ENCODE data around the gene TULP1.
A peak's percentile ranks its signal among the peaks of the same experiment; 100 is the strongest.

The TULP1 gene

DNA sequence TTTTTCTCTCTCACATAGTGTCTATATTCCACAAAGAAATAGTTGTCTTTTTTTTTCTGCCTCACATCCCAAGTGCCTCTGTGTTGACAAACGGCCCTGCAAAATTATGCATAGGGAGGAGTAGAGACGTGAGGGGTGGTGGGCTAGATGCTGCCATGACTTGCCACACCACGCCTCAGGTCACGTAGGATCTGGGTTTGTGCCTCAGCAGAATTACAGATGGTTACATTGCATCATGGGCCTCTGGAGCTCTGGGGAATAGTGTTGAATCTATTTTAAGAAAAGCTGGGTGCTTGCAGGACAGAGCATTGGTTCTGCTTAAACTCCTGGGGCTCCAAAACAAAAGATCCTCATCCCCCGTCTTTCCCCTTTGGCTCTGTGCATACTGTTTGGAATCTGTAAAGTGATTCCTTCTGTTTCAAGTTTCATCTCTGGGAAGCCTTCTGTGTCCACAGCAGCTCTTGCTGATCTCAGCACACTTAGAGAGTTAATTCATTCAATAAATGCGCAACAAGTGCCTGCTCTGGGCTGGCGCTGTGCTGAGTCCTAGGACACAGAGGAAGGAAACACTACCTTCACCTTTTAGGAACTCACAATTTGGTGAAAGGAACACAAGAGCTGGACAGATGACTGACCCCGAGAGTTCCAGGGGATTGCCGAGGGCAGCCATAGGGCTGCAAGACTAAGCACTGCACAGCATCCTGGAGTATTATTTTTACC is 58.1 kb downstream of the TULP1 start:
- DNase-seq: no peak

DNA sequence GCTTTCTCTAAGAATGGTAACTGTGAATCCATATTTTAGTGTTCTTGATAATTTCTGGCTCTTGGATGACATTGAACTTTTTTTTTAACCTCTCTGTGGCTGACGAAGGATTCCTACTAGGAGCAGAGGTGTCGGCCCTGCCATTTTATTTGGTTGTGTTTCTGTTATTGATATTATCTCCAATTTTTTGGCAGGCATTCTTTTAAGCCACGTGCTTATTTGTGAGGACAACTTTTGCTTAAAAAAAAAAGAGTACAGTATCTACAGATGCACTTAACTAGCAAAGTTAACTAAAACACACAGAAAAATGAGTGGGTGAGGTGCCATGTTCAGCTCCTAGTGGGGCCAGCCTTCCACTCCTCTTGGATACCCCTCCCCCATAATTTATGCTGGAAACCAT is 59.5 kb downstream of the TULP1 start:
- no peak for DNase-seq

DNA sequence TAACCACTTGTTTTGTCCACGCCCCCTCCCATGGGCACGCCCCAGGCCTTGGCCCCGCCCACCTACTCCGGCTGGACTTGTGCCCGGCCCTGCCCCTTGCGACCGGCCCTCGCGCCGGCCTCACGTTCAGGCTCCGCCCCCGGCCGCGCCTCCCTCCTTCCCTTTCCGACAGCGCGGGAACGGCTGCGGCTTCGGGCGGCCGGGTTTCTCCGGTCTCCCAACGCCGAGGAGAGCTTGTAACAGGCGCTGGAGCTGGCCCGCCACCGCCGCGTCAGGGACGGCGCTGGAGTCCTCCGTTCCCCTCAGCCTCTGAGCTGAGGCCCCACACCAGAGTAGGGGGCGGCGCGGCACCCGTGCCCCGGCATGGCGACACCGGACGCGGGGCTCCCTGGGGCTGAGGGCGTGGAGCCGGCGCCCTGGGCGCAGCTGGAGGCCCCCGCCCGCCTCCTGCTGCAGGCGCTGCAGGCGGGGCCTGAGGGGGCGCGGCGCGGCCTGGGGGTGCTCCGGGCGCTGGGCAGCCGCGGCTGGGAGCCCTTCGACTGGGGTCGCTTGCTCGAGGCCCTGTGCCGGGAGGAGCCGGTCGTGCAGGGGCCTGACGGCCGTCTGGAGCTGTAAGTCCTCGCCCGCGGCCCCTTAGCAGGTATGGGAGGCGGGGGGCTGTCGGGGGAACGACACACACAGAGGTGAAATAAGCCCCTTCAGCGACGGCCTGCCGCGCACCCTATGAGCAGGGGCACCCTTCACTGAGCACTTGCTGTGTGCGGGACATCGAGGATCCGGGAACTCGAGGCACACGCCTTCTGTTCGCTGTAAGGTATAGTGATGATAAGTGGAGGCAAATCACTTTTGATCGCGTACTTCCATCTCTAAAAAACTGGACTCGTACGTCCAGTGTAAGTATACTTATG is 60.3 kb downstream of the TULP1 start, which contains the start of gene FANCE:
TSS of gene FANCE (plus strand) at position 156 of the 908 bp plus-strand sequence. CDS start at position 364, 208 bp downstream.
- DNase-seq: peak; percentile 99

DNA sequence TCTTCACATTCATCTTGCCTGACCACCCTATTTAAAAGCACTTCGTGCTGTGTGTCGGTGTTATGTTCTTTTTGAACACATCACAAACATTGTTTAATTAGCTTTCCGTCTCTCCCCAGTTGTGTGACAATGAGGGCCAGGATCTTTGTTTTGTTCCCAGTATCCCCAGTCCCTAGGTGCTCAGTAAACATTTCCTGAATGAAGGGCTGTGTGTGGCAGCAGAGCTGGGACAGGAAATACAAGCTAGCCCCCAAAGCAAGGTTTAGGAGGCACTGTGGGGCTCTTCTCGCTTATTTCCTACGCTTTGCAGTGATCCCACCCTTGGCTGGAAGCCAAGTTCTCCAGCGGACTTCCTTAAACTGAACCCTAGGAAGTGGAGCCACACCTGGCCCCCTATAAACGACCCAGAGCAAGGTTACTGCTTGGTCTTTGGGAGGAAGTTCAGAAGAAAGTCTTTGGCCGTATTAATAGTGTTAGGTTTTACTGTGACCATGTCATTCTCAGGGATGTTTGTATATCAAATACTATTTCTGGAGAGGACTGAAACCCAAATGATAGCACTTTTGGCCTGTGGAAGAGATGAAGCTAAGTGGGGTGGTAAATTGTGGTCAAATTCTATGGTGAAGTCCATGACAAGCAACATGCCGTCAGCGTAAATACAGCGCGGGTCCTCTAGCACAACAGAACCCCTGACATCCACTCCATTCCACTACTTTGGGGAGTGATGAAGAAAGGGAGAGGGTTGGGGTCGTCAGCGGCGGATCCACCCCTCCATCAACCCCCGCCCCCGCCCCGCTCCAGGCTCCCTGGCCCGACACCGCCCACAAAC is 61.1 kb downstream of the TULP1 start:
- no peak for DNase-seq

DNA sequence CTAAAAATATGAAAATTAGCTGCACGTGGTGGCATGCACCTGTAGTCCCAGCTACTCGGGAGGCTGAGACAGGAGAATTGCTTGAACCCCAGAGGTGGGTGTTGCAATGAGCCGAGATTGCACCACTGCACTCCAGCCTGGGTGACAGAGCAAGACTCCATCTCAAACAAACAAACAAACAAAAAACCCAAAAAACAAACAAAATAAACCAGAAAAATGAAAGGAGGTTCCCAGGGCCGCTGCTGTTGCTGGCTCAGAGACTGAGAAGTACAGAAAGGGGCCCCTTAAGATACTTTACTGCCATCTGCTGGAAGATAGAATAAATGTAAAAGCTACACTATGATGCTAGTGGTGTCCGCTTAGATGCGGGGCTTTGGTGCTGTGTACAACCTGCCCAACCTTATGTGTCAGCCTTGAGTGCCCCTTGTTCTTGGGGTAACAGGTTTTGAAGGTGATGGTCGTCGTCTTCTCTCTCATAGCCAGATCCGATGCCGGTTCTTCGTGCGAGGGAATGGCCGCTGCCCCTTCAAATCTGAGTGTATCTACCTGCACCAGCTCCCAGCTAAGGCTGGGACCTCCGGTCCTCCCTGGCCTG is 63.3 kb downstream of the TULP1 start:
- DNase-seq: peak; percentile 50 to 55

DNA sequence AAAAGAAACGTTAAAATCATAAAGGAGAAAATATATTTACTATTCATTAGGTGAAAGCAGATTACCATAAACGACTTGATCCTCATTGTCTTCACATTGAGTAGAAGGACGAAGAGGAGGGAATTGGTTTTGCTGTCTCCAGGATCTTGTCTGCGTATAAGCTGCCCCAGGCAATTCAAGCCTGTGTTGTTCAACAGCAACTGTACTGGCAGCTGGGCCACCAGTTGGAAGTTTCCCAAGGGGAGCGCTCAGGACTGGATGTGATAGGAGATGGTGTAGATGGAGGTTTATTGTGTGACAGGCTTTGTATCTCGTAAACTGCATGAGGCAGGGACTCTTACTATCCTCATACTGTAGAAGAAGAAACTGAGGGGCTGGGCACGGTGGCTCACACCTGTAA is 64.5 kb downstream of the TULP1 start:
- no peak for DNase-seq
